Suprapubic skin (tissue), 4 donors: ENCODE measurements around the gene BLVRB. TPM values are rescaled to one million over a fixed set of nuclear protein-coding genes. Genes with fewer than 3 reads are reported as not detected.

Experiments used
- DNase-seq, 2 donors: peaks; one replicate each; pipeline ENCODE4 v3.0.0-alpha.2; 2019; ENCODE audit warnings: low spot score in 2 of 2
- H3K27ac ChIP-seq: fragments of 200-600 bp; sonication (generic); one replicate; pipeline ENCODE4 v1.5.1; 2019
- H3K27me3 ChIP-seq: fragments of 200-600 bp; sonication (generic); one replicate; pipeline ENCODE4 v1.5.1; 2019
- H3K36me3 ChIP-seq: fragments of 200-600 bp; sonication (generic); one replicate; pipeline ENCODE4 v1.5.1; 2019
- H3K4me1 ChIP-seq: fragments of 200-600 bp; sonication (generic); one replicate; pipeline ENCODE4 v1.5.1; 2019
- H3K4me3 ChIP-seq: fragments of 200-600 bp; sonication (generic); one replicate; pipeline ENCODE4 v1.5.1; 2019; ENCODE audit warnings: mild to moderate bottlenecking
- H3K9me3 ChIP-seq: fragments of 200-600 bp; sonication (generic); one replicate; pipeline ENCODE4 v1.5.1; 2019
- EP300 ChIP-seq: sonication (generic); formaldehyde crosslinking; IDR thresholded peaks from one replicate; pipeline ENCODE4 v1.6.1; 2017; ENCODE audit warnings: antibody characterized with exemption
- POLR2A ChIP-seq, 2 donors: fragments of 450-650 bp; IDR thresholded peaks; one replicate each; pipeline ENCODE4 v1.6.1; 2017; ENCODE audit warnings: antibody characterized with exemption in 2 of 2, mild to moderate bottlenecking in 2 of 2, moderate library complexity in 2 of 2
- POLR2AphosphoS5 ChIP-seq, 3 donors: sonication (generic); formaldehyde crosslinking; IDR thresholded peaks; one replicate each; pipeline ENCODE4 v1.6.1; 2017; ENCODE audit warnings: antibody characterized with exemption in 3 of 3
- WGBS: methylation state at CpG from one replicate; pipeline ENCODE4 v1.1.5; 2018; 5-methylcytosine and 5-hydroxymethylcytosine counted together
- total RNA-seq, 4 donors: library from RNA; depleted of rRNA; stranded (reverse); fragments of >200 nt; gene quantifications; one replicate each; pipeline ENCODE4 v1.1.0, GENCODE V29; 2016
- TF ChIP-seq, protein P1 (sequence below), 2 donors: fragments of 200-600 bp in 1 of 2; fragments of 450-650 bp in 1 of 2; sonication (generic) in 1 of 2; IDR thresholded peaks; one replicate each; pipeline ENCODE4 v1.5.1; 2016 to 2019; ENCODE audit warnings: antibody characterized with exemption in 2 of 2, mild to moderate bottlenecking in 1 of 2, moderate library complexity in 1 of 2

Gene BLVRB
- total RNA-seq, 4 donors from 2014 or later: 117 to 172 (median 142) TPM

GRCh38 chr19:40497214-40497613, 31.7 kb upstream of the BLVRB start:
- TF ChIP-seq EP300: no peak
- no peak for TF ChIP-seq POLR2A (IDR thresholded peaks at IDR 0.05)
- no peak for TF ChIP-seq POLR2AphosphoS5 (IDR thresholded peaks at IDR 0.05)
- TF ChIP-seq, protein P1, sequence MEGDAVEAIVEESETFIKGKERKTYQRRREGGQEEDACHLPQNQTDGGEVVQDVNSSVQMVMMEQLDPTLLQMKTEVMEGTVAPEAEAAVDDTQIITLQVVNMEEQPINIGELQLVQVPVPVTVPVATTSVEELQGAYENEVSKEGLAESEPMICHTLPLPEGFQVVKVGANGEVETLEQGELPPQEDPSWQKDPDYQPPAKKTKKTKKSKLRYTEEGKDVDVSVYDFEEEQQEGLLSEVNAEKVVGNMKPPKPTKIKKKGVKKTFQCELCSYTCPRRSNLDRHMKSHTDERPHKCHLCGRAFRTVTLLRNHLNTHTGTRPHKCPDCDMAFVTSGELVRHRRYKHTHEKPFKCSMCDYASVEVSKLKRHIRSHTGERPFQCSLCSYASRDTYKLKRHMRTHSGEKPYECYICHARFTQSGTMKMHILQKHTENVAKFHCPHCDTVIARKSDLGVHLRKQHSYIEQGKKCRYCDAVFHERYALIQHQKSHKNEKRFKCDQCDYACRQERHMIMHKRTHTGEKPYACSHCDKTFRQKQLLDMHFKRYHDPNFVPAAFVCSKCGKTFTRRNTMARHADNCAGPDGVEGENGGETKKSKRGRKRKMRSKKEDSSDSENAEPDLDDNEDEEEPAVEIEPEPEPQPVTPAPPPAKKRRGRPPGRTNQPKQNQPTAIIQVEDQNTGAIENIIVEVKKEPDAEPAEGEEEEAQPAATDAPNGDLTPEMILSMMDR (IDR thresholded peaks at IDR 0.05): no peak
- no peaks in the 10 kb centered on the region for H3K36me3 ChIP-seq
- no peak overlapping the region for H3K4me3 ChIP-seq
- H3K9me3 ChIP-seq: no peaks in the 10 kb centered on the region
- no peak overlapping the region for H3K27ac ChIP-seq
- WGBS: 94% methylated on average over 9 of the region's 12 CpGs
- no peaks in the 10 kb centered on the region for H3K27me3 ChIP-seq
- no peaks in the 10 kb centered on the region for H3K4me1 ChIP-seq
- DNase-seq: no peak

DNA sequence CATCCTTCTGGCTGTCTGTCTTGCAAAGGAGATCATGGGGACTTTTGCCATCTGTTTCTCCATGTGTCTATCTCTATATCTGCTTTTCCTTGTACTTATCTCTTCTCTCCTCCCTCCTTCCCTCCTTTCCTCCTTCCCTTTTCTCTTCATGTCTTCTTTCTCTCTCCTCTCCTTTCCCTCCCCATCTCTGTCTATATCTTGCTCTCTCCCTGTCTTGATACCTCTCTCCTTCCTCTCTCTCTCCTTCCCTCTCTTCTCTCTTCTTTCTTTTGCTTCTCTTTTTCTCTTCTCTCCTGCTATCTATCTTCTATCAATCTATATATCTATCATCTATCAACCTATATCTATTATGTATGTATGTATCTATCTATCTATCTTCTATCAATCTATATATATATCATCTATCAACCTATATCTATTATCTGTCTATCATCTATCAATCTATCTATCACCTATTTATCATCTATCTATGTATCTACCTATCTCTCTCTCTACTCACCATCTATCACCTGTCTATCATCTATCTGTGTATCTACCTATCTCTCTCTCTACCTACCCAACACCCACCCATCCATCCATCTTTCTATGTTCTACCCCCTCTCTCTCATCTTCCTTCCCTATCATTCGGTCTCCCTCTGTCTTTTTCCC, 28.8 kb upstream of the BLVRB start:
- 97% methylated on average over 1 of the region's 1 CpG for WGBS

GRCh38 chr19:40493778-40494177, 28.2 kb upstream of the BLVRB start:
- H3K4me3 ChIP-seq: no peak overlapping the region
- no peak overlapping the region for H3K27ac ChIP-seq
- no peak for DNase-seq
- no peaks in the 10 kb centered on the region for H3K4me1 ChIP-seq
- no peaks in the 10 kb centered on the region for H3K36me3 ChIP-seq
- no peak for TF ChIP-seq EP300
- TF ChIP-seq, protein P1 (IDR thresholded peaks at IDR 0.05): no peak
- TF ChIP-seq POLR2A (IDR thresholded peaks at IDR 0.05): no peak
- no peak for TF ChIP-seq POLR2AphosphoS5 (IDR thresholded peaks at IDR 0.05)
- H3K9me3 ChIP-seq: no peaks in the 10 kb centered on the region
- 67% methylated on average over 4 of the region's 4 CpGs for WGBS
- no peaks in the 10 kb centered on the region for H3K27me3 ChIP-seq

More for the DNA sequence above, 28.8 kb upstream of the BLVRB start:
- no peaks in the 10 kb centered on the region for H3K9me3 ChIP-seq
- no peak overlapping the region for H3K27ac ChIP-seq
- H3K4me3 ChIP-seq: no peak overlapping the region
- DNase-seq: no peak
- no peaks in the 10 kb centered on the region for H3K36me3 ChIP-seq
- H3K27me3 ChIP-seq: no peaks in the 10 kb centered on the region
- TF ChIP-seq POLR2A (IDR thresholded peaks at IDR 0.05) (no peak), POLR2AphosphoS5 (IDR thresholded peaks at IDR 0.05) (no peak), EP300 (no peak)
- TF ChIP-seq, protein P1 (IDR thresholded peaks at IDR 0.05): no peak
- no peaks in the 10 kb centered on the region for H3K4me1 ChIP-seq

DNA sequence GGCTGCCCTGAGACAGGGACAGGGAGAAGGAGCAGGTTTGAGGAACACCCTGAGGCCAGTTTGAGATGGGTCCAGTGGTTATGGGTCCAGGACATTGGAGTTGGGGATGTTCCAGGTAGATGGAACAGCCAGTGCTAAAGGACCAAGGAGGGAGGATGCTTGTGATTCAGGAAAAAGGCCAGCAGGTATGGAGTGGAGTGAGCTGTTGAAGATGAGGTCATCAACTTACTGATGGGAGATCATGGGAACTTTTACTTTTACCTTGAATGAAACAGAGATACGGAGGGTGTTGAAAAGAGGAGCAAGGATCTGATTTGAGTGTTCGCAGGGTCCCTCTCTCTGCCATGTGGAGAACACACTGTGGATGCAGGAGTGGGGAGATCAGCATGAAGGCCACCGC, 26.7 kb upstream of the BLVRB start:
- Histone ChIP-seq H3K4me1 (peaks cover 8% of the 10 kb centered on the region), H3K9me3 (no peaks in the 10 kb centered on the region), H3K27me3 (peaks cover 4% of the 10 kb centered on the region), H3K4me3 (no peak overlapping the region), H3K36me3 (no peaks in the 10 kb centered on the region), H3K27ac (no peak overlapping the region)
- no peak for TF ChIP-seq POLR2A (IDR thresholded peaks at IDR 0.05)
- TF ChIP-seq, protein P1 (IDR thresholded peaks at IDR 0.05): no peak
- TF ChIP-seq EP300: no peak
- no peak for TF ChIP-seq POLR2AphosphoS5 (IDR thresholded peaks at IDR 0.05)
- no peak for DNase-seq
- whole genome bisulfite sequencing: 82% methylated on average over 3 of the region's 3 CpGs

DNA sequence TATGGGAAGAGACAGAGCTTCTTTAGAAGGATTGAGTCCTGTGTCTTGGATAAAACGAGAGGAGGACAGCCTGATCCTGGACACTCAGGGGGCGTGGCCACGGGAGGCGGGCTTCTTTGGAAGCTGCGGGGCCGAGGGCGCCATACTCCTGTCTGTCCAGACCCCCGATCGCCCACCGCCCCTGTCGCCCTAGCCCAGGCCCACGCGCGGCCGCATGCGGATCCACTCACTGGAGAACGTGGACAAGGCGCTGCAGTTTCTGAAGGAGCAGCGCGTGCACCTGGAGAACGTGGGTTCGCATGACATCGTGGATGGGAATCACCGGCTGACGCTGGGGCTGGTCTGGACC, 24.3 kb upstream of the BLVRB start:
- Histone ChIP-seq H3K27me3 (peaks cover 4% of the 10 kb centered on the region), H3K36me3 (no peaks in the 10 kb centered on the region), H3K9me3 (no peaks in the 10 kb centered on the region), H3K4me3 (no peak overlapping the region), H3K27ac (no peak overlapping the region), H3K4me1 (peaks cover 8% of the 10 kb centered on the region)
- TF ChIP-seq POLR2A (IDR thresholded peaks at IDR 0.05): no peak
- TF ChIP-seq POLR2AphosphoS5 (IDR thresholded peaks at IDR 0.05): no peak
- TF ChIP-seq, protein P1 (IDR thresholded peaks at IDR 0.05): no peak
- TF ChIP-seq EP300: no peak
- DNase-seq: no peak
- WGBS: 33% methylated on average over 1 of the region's 25 CpGs
